ENCODE measurements around the gene CDC42SE2. TPM values are rescaled to one million over a fixed set of nuclear protein-coding genes. Genes with fewer than 3 reads are reported as not detected.
A peak's percentile ranks its signal among the peaks of the same experiment; 100 is the strongest.

CDC42SE2 gene
- total RNA-seq, 2 experiments from 2014 or later: 54.2 to 66.8 TPM

DNA sequence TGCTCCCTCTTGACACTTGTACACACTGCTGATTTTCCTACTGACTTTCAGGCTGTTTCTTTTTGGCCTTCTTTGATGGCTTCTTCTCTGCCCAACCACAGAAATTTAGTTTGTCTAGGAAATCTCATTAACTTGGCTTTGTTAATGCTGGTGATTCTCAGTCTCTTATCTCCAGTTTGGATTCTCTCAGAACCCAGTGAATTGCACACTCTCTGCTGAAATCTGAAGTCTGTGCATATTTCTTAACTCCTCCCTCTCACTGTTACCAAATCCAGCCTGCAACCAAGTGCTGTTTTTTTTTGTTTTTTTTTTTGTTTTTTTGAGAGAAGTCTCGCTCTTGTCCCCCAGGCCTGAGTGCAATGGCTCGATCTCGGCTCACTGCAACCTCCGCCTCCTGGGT lies 117.2 kb downstream of the CDC42SE2 start:
- peaks cover 79% of the 10 kb centered on the region for H3K79me2 ChIP-seq (ENCODE audit: insufficient read depth, low read depth, low read length)
- peaks cover 64% of the 10 kb centered on the region for H3K4me1 ChIP-seq (ENCODE audit: insufficient read depth, low read length, poor library complexity, severe bottlenecking)
- H3K9me2 ChIP-seq (ENCODE audit: insufficient read depth, low read length): no peaks in the 10 kb centered on the region
- intact Hi-C loops (cut with micrococcal nuclease; ENCODE audit: unreplicated experiment): loop anchor here (10.0 kb wide), 1 partner anchor 506 kb away; no protein-coding TSS in a partner anchor
- H3K9me3 ChIP-seq (ENCODE audit: low read length): no peaks in the 10 kb centered on the region
- H3K27ac ChIP-seq (ENCODE audit: low read depth, low read length, poor library complexity, severe bottlenecking): peak overlapping the region; percentile 87
- H4K20me1 ChIP-seq (ENCODE audit: insufficient read depth, low read length): no peaks in the 10 kb centered on the region
- no TSS peak for BruUV-seq (replicated peaks)
- TF ChIP-seq EZH2phosphoT487 (IDR thresholded peaks at IDR 0.05; ENCODE audit: borderline replicate concordance, low read depth, low read length) (no peak), CTCF (conservative IDR thresholded peaks at IDR 0.05; ENCODE audit: low read length) (no peak)
- H3K4me2 ChIP-seq (ENCODE audit: low read length): peak overlapping the region; percentile 46
- no peak overlapping the region for H2AFZ ChIP-seq (ENCODE audit: low read length)
- DNase-seq (ENCODE audit: low spot score): no peak
- CTCF ChIA-PET (ENCODE audit: unreplicated experiment): interaction anchor here (1.4 kb wide), 1 partner anchor 216 kb away, joined by 9 read pairs; the partner anchor contains the start of gene HINT1
- no peak overlapping the region for H3K4me3 ChIP-seq (ENCODE audit: low read depth, low read length, poor library complexity, severe bottlenecking)
- POLR2A ChIA-PET: interaction anchor here (0.7 to 2.3 kb wide), 8 partner anchors 8 to 510 kb away, joined by 3 to 18 read pairs (median 6); partner anchors contain the start of gene CDC42SE2
- peaks cover 39% of the 10 kb centered on the region for H3K36me3 ChIP-seq (ENCODE audit: insufficient read depth, low read length)

- CTCF ChIA-PET (ENCODE audit: unreplicated experiment): interaction anchor here (0.8 to 1.4 kb wide), 4 partner anchors 117 to 218 kb away, joined by 3 to 9 read pairs (median 5); partner anchors contain the start of gene HINT1
- Histone ChIP-seq H3K27ac (ENCODE audit: low read depth, low read length, poor library complexity, severe bottlenecking) (peak overlapping the region; percentile 87), H3K4me1 (ENCODE audit: insufficient read depth, low read length, poor library complexity, severe bottlenecking) (peaks cover 64% of the 10 kb centered on the region), H3K4me3 (ENCODE audit: low read depth, low read length, poor library complexity, severe bottlenecking) (no peak overlapping the region), H3K79me2 (ENCODE audit: insufficient read depth, low read depth, low read length) (peaks cover 72% of the 10 kb centered on the region), H2AFZ (ENCODE audit: low read length) (no peak overlapping the region), H3K4me2 (ENCODE audit: low read length) (peak overlapping the region; percentile 43), H3K9me2 (ENCODE audit: insufficient read depth, low read length) (no peaks in the 10 kb centered on the region), H3K9me3 (ENCODE audit: low read length) (no peaks in the 10 kb centered on the region), H3K36me3 (ENCODE audit: insufficient read depth, low read length) (peaks cover 39% of the 10 kb centered on the region), H4K20me1 (ENCODE audit: insufficient read depth, low read length) (no peaks in the 10 kb centered on the region)
- no peak for DNase-seq (ENCODE audit: low spot score)
- TF ChIP-seq CTCF (conservative IDR thresholded peaks at IDR 0.05; ENCODE audit: low read length) (no peak), EZH2phosphoT487 (IDR thresholded peaks at IDR 0.05; ENCODE audit: borderline replicate concordance, low read depth, low read length) (no peak)
- POLR2A ChIA-PET: interaction anchor here (0.6 to 2.3 kb wide), 18 partner anchors 9 to 1707 kb away, joined by 3 to 18 read pairs (median 4); partner anchors contain the start of genes CDC42SE2 and HINT1
- BruUV-seq (replicated peaks): no TSS peak
- intact Hi-C loops (cut with micrococcal nuclease; ENCODE audit: unreplicated experiment): loop anchor here (1.0 to 10.0 kb wide), 4 partner anchors 117 to 507 kb away; partner anchors contain the start of gene CDC42SE2
Measured at GRCh38 chr5:131381777-131382176, 117.9 kb downstream of the CDC42SE2 start.
